Thyroid gland (tissue), 4 donors: Measurements from ENCODE around the gene FN3K. TPM values are rescaled to one million over a fixed set of nuclear protein-coding genes. Genes with fewer than 3 reads are reported as not detected.
"Not testable (repeated sequence)": the region's sequence is repeated elsewhere in the genome, so short reads cannot be mapped to it uniquely, and the experiment has no call there.

Experiments used
- DNase-seq, 2 donors: peaks; one replicate each; pipeline ENCODE4 v3.0.0-alpha.2; 2019
- H3K27ac ChIP-seq, 3 donors: fragments of 200-600 bp; sonication (generic); 1 replicate in 2 of 3; 2 replicates in 1 of 3; pipeline ENCODE4 v1.5.1; 2016 to 2019; ENCODE audit warnings: mild to moderate bottlenecking in 1 of 3, moderate library complexity in 1 of 3
- H3K27me3 ChIP-seq: fragments of 200-600 bp; sonication (generic); one replicate; pipeline ENCODE4 v1.5.1; 2019
- H3K36me3 ChIP-seq, 2 donors: fragments of 200-600 bp; sonication (generic); one replicate each; pipeline ENCODE4 v1.5.1; 2016 to 2019
- H3K4me1 ChIP-seq, 2 donors: fragments of 200-600 bp; sonication (generic); one replicate each; pipeline ENCODE4 v1.5.1; 2017 to 2019
- H3K4me3 ChIP-seq, 3 donors: fragments of 200-600 bp; sonication (generic); replicated peaks in 1 of 3; 1 replicate in 2 of 3; 2 replicates in 1 of 3; pipeline ENCODE4 v1.5.1; 2016; ENCODE audit warnings: mild to moderate bottlenecking in 1 of 3
- H3K9me3 ChIP-seq: fragments of 200-600 bp; sonication (generic); one replicate; pipeline ENCODE4 v1.5.1; 2017
- POLR2A ChIP-seq, 2 donors: fragments of 450-650 bp; IDR thresholded peaks; one replicate each; pipeline ENCODE4 v1.6.1; 2017; ENCODE audit warnings: antibody characterized with exemption in 2 of 2, mild to moderate bottlenecking in 2 of 2, moderate library complexity in 1 of 2
- WGBS, 2 donors: methylation state at CpG; one replicate each; pipeline ENCODE4 v1.1.5; 2017; 5-methylcytosine and 5-hydroxymethylcytosine counted together
- intact Hi-C: fragments of 100-400 bp; cut with DNase I; formaldehyde crosslinking; loops from one replicate; pipeline ENCODE4 v1.15.1; 2023
- total RNA-seq, 4 donors: library from RNA; depleted of rRNA; stranded (reverse); fragments of >200 nt; gene quantifications; one replicate each; pipeline ENCODE4 v1.2.3, GENCODE V29; 2016
- TF ChIP-seq, protein P1 (sequence below), 6 experiments: fragments of 200-600 bp in 3 of 6; fragments of 450-650 bp in 3 of 6; sonication (generic) in 3 of 6; IDR thresholded peaks; one replicate each; pipeline ENCODE4 v1.5.1; 2016 to 2019; ENCODE audit warnings: antibody characterized with exemption in 6 of 6, mild to moderate bottlenecking in 2 of 6, inconsistent platforms in 1 of 6, moderate library complexity in 1 of 6

Gene FN3K
- total RNA-seq, 4 donors from 2014 or later: 7.2 to 13.3 (median 12.0) TPM

DNA sequence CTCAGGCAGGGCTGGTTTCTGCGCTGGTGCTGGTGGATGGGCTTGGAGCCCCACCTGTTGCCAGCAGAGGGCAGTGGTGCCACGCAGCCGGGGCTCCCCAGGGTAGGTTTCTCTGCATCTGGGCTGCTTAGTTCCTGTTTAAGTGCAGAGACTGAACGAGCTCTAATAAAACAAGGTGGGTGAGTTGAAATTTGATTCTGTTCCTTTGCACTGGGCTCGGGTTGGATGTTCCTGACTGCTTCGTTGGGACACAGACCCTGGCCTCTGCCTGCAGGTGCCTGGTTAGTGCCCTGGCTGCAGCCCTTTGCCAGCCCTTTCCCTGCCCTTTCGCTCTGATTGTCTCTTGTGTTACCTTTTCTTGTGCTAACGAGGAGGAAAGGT is 46.5 kb downstream of the FN3K start:
- H3K9me3 ChIP-seq: no peaks in the 10 kb centered on the region
- H3K27ac ChIP-seq: peak overlapping the region in 2 of 3 donors; percentile 43 to 56
- no peak for TF ChIP-seq POLR2A (IDR thresholded peaks at IDR 0.05)
- TF ChIP-seq, protein P1, sequence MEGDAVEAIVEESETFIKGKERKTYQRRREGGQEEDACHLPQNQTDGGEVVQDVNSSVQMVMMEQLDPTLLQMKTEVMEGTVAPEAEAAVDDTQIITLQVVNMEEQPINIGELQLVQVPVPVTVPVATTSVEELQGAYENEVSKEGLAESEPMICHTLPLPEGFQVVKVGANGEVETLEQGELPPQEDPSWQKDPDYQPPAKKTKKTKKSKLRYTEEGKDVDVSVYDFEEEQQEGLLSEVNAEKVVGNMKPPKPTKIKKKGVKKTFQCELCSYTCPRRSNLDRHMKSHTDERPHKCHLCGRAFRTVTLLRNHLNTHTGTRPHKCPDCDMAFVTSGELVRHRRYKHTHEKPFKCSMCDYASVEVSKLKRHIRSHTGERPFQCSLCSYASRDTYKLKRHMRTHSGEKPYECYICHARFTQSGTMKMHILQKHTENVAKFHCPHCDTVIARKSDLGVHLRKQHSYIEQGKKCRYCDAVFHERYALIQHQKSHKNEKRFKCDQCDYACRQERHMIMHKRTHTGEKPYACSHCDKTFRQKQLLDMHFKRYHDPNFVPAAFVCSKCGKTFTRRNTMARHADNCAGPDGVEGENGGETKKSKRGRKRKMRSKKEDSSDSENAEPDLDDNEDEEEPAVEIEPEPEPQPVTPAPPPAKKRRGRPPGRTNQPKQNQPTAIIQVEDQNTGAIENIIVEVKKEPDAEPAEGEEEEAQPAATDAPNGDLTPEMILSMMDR (IDR thresholded peaks at IDR 0.05): peak; percentile 95 to 99 (median 98)
- intact Hi-C loops: loop anchor here (5.0 kb wide), 1 partner anchor 135 kb away; no protein-coding TSS in a partner anchor
- peaks cover 0 to 3% of the 10 kb centered on the region in 2 donors for H3K36me3 ChIP-seq
- H3K4me3 ChIP-seq: no peak overlapping the region
- peaks cover 5 to 8% of the 10 kb centered on the region in 2 donors for H3K4me1 ChIP-seq
- H3K27me3 ChIP-seq: no peaks in the 10 kb centered on the region
- DNase-seq: peak; percentile 86 to 89
- WGBS, 2 donors: 16 to 23% methylated on average over 7 to 8 of the region's 8 CpGs

DNA sequence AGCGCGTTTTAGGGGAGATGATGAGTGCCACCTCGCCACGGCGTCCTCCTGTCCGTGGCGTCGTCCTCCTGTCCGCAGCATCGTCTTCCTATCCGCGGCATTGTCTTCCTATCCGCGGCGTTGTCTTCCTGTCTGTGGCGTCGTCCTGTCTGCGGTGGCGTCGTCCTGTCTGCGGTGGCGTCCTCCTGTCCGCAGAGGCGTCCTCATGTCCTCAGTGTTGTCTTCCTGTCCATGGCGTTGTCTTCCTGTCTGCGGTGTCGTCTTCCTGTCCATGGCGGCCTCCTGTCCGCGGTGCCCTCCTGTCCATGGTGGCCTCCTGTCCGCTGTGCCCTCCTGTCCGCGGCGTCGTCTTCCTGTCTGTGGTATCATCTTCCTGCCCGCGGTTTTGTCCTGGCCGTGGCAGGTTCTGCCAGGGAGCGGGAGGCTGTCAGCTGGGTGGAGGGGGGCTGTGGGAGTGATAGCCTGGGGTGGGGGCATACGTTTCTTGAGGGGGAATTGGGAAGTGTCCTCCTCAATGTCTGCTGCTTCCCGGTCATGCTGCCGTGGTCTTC is 47.3 kb downstream of the FN3K start:
- intact Hi-C loops: loop anchor here (5.0 kb wide), 1 partner anchor 135 kb away; no protein-coding TSS in a partner anchor
- Histone ChIP-seq H3K4me3 (no peak overlapping the region), H3K27ac (peak overlapping the region in 1 of 3 donors; percentile 43), H3K27me3 (no peaks in the 10 kb centered on the region), H3K36me3 (peaks cover 0 to 3% of the 10 kb centered on the region in 2 donors), H3K9me3 (no peaks in the 10 kb centered on the region), H3K4me1 (peaks cover 5 to 8% of the 10 kb centered on the region in 2 donors)
- TF ChIP-seq, protein P1 (IDR thresholded peaks at IDR 0.05): no peak
- WGBS, 2 donors: 89 to 90% methylated on average over 42 of the region's 42 CpGs
- no peak for DNase-seq

DNA sequence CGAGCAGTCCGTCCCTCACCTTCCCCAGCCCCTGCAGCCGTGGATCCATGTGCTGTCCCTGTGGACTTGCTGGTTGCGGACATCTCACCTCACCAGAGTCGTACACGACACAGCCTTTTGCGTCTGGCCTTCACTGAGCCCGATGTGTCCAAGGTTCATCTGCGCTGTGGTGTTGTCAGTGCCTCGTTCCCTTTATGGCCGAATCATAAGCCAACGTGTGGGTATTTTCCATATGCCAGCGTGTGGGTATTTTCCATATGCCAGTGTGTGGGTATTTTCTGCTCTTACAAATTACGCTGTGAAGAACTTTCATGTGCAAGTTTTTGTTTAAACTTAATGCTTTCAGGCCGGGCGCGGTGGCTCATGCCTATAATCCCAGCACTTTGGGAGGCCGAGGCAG is 48.1 kb downstream of the FN3K start:
- intact Hi-C loops: loop anchor here (5.0 kb wide), 1 partner anchor 134 kb away; no protein-coding TSS in a partner anchor
- no peak for TF ChIP-seq POLR2A (IDR thresholded peaks at IDR 0.05)
- TF ChIP-seq, protein P1 (IDR thresholded peaks at IDR 0.05): no peak
- DNase-seq: no peak
- H3K4me3 ChIP-seq: no peak overlapping the region
- H3K36me3 ChIP-seq: peaks cover 0 to 3% of the 10 kb centered on the region in 2 donors
- no peak overlapping the region for H3K27ac ChIP-seq
- WGBS, 2 donors: 95 to 97% methylated on average over 18 of the region's 18 CpGs
- H3K9me3 ChIP-seq: no peaks in the 10 kb centered on the region
- peaks cover 5 to 8% of the 10 kb centered on the region in 2 donors for H3K4me1 ChIP-seq
- no peaks in the 10 kb centered on the region for H3K27me3 ChIP-seq

DNA sequence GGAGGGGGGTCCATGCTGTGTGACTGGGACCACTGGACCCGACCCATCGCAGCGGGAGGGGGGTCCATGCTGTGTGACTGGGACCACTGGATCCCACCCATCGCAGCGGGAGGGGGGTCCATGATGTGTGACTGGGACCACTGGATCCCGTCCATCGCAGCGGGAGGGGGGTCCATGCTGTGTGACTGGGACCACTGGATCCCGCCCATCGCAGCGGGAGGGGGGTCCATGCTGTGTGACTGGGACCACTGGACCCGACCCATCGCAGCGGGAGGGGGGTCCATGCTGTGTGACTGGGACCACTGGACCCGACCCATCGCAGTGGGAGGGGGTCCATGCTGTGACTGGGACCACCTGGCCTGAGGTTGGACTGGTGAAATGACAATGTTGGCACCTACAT is 50.2 kb downstream of the FN3K start:
- H3K36me3 ChIP-seq, H3K27me3 ChIP-seq, H3K4me3 ChIP-seq, DNase-seq, H3K4me1 ChIP-seq, H3K27ac ChIP-seq, H3K9me3 ChIP-seq, intact Hi-C loops: not testable (repeated sequence)
- WGBS, 2 donors: no CpG with 5 or more reads among the region's 16 CpGs

DNA sequence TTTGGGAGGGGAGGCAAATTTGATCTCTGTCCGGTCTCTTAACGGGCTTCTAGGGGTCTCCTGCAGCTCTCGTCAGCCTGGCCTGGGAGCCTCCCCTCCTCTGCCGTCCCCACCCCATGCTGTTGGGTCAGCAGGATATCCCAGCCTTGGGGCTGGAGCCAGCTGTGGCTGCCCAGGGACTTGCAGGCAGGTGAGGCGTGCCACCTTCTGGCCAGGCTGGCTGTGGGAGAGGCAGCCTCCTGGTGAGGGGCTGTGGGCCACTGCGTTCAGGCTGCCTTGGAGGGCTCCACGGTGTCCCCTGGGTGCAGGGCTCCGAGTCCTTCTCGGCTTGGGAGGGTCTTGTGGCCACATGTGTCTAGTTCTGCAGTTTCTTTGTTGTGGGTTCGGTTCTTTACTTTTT is 51.0 kb downstream of the FN3K start:
- Histone ChIP-seq H3K36me3 (peaks cover 0 to 3% of the 10 kb centered on the region in 2 donors), H3K4me3 (no peak overlapping the region), H3K4me1 (peaks cover 5 to 8% of the 10 kb centered on the region in 2 donors), H3K27me3 (no peaks in the 10 kb centered on the region), H3K27ac (no peak overlapping the region), H3K9me3 (no peaks in the 10 kb centered on the region)
- WGBS, 2 donors: 87 to 99% methylated on average over 6 to 10 of the region's 10 CpGs
- intact Hi-C loops: no loop called here
- TF ChIP-seq, protein P1 (IDR thresholded peaks at IDR 0.05): no peak
- no peak for TF ChIP-seq POLR2A (IDR thresholded peaks at IDR 0.05)
- DNase-seq: no peak
